Keratinocyte (primary cell): ENCODE data around the gene OLFML2A. TPM values are rescaled to one million over a fixed set of nuclear protein-coding genes. Genes with fewer than 3 reads are reported as not detected.

Experiments
- DNase-seq: peaks from one replicate; pipeline ENCODE4 v3.0.0-alpha.2; 2011; ENCODE audit warnings: low read depth, missing footprints, low spot score
- FAIRE-seq: peaks from 2 replicates; lab custom pipeline; 2011; peaks lifted over from hg19 to GRCh38; lab: Jason Lieb, UNC
- H2AFZ ChIP-seq: 2 replicates; pipeline ENCODE4 v1.6.0; 2012; ENCODE audit warnings: low read length, control low read depth, inconsistent platforms; ENCODE audit not compliant: control insufficient read depth
- H3K27ac ChIP-seq: 2 replicates; pipeline ENCODE4 v1.5.1; 2011; ENCODE audit warnings: low read length; ENCODE audit not compliant: control insufficient read depth, insufficient read depth
- H3K27me3 ChIP-seq: 3 replicates; pipeline ENCODE4 v1.6.0; 2011; ENCODE audit warnings: low read length; ENCODE audit not compliant: control insufficient read depth, insufficient read depth; ENCODE audit errors: extremely low read depth
- H3K36me3 ChIP-seq, 2 experiments: 2 replicates in 1 of 2; 3 replicates in 1 of 2; pipeline ENCODE4 v1.5.1; 2011; ENCODE audit warnings: low read length in 2 of 2, mild to moderate bottlenecking in 1 of 2; ENCODE audit not compliant: control insufficient read depth in 2 of 2, insufficient read depth in 2 of 2; ENCODE audit errors: extremely low read depth in 1 of 2
- H3K4me1 ChIP-seq: 3 replicates; pipeline ENCODE4 v1.5.1; 2011; ENCODE audit warnings: low read length; ENCODE audit not compliant: control insufficient read depth, insufficient read depth; ENCODE audit errors: extremely low read depth
- H3K4me2 ChIP-seq: 3 replicates; pipeline ENCODE4 v1.6.0; 2011; ENCODE audit warnings: low read depth, low read length; ENCODE audit not compliant: control insufficient read depth, insufficient read depth; ENCODE audit errors: extremely low read depth
- H3K4me3 ChIP-seq, 3 experiments: fragments of 200-600 bp in 1 of 3; sonication (generic) in 1 of 3; 2 replicates in 2 of 3; 3 replicates in 1 of 3; pipeline ENCODE4 v1.5.1; 2011 to 2016; ENCODE audit warnings: low read length in 3 of 3, mild to moderate bottlenecking in 3 of 3, control low read depth in 2 of 3, inconsistent platforms in 1 of 3, low read depth in 1 of 3, mixed read lengths in 1 of 3, mixed run types in 1 of 3, moderate library complexity in 1 of 3; ENCODE audit not compliant: control insufficient read depth in 2 of 3, insufficient read depth in 2 of 3; ENCODE audit errors: extremely low read depth in 1 of 3
- H3K79me2 ChIP-seq: 2 replicates; pipeline ENCODE4 v1.6.0; 2012; ENCODE audit warnings: low read length; ENCODE audit not compliant: control insufficient read depth, insufficient read depth
- H3K9ac ChIP-seq: 3 replicates; pipeline ENCODE4 v1.6.0; 2011; ENCODE audit warnings: low read length; ENCODE audit not compliant: control insufficient read depth, insufficient read depth; ENCODE audit errors: extremely low read depth
- H3K9me1 ChIP-seq: 3 replicates; pipeline ENCODE4 v1.6.0; 2011; ENCODE audit warnings: low read length; ENCODE audit not compliant: control insufficient read depth, insufficient read depth; ENCODE audit errors: extremely low read depth
- H3K9me3 ChIP-seq: 2 replicates; pipeline ENCODE4 v1.5.1; 2012; ENCODE audit warnings: low read depth, low read length; ENCODE audit not compliant: control insufficient read depth
- H4K20me1 ChIP-seq: 3 replicates; pipeline ENCODE4 v1.6.0; 2011; ENCODE audit warnings: low read length; ENCODE audit not compliant: control insufficient read depth, insufficient read depth; ENCODE audit errors: extremely low read depth
- CTCF ChIP-seq, 3 experiments: IDR thresholded peaks in 1 of 3; conservative IDR thresholded peaks in 1 of 3; optimal IDR thresholded peaks in 1 of 3; 2 replicates in 2 of 3; 3 replicates in 1 of 3; pipeline versions ENCODE3 to v1.5.1; 2011; ENCODE audit warnings: low read length in 3 of 3, mild to moderate bottlenecking in 3 of 3, moderate library complexity in 2 of 3, control low read depth in 1 of 3, inconsistent platforms in 1 of 3; ENCODE audit not compliant: insufficient read depth in 2 of 3; ENCODE audit errors: extremely low read depth in 1 of 3
- EZH2 ChIP-seq: IDR thresholded peaks from one replicate; pipeline ENCODE4 v1.6.1; 2012; ENCODE audit warnings: inconsistent platforms, mild to moderate bottlenecking, low read length, moderate library complexity
- dilution Hi-C: fragments of 300-500 bp; cut with MboI; formaldehyde crosslinking; loops from one replicate; pipeline ENCODE4 v1.7.0; 2020; ENCODE audit warnings: low sequenced_read_pairs; ENCODE audit not compliant: extremely low pct_ligation_motif_present
- polyA plus RNA-seq, 5 experiments: library from polyadenylated mRNA; depleted of rRNA in 3 of 5; stranded (reverse) in 3 of 5; stranded (forward) in 1 of 5; unstranded in 1 of 5; fragments of >200 nt; gene quantifications; 1 replicate in 1 of 5; 2 replicates in 3 of 5; 3 replicates in 1 of 5; pipeline versions ENCODE4 v1.2.1 to v1.2.3, GENCODE V29; 2011 to 2012; ENCODE audit warnings: missing spikeins in 2 of 5, low read depth in 1 of 5, low replicate concordance in 1 of 5

The OLFML2A gene
- polyA plus RNA-seq, 1 donor (not counting 4 experiments of a cell fraction or from before 2014, with no cell fraction given), result 1.1 TPM

DNA sequence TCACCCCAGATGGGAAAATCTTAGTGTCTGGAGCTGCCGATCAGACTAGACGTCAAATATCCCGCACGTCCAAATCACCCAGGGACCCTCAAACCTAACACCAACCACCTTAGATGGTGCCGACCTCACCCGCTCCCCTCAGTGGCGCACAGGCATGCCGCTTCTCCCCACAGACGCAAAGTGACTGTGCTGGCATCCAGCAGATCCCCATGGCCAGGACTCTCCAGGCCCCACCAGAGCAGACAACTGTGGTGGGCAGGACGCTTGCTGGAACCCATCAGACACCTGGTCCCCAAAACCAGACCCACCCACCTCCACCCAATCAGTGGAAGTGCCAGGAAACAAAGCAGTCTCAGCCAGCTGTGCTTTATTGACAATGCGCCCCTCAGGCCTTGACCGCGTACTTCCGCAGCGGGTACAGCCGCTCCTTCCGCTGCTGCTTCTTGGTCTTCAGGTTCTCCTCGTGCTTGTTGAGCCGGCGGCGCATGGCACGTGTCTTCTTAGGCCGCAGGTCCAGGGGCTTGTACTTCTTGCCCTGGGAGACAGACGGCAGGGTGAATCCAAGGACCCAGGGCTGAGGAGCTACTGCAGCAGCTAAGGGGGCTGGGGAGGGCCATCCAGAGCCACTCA is 80.7 kb downstream of the OLFML2A start:
- no peak for DNase-seq
- Histone ChIP-seq H3K4me1 (peaks cover 27% of the 10 kb centered on the region), H3K4me2 (no peak overlapping the region)

GRCh38 chr9:124858330-124859046 is 81.6 kb downstream of the OLFML2A start:
- Histone ChIP-seq H3K4me1 (peaks cover 28% of the 10 kb centered on the region), H3K9ac (peak overlapping the region; percentile 2), H3K36me3 (peaks cover 34 to 49% of the 10 kb centered on the region in 2 experiments), H3K27ac (no peak overlapping the region), H2AFZ (no peak overlapping the region), H3K9me1 (no peaks in the 10 kb centered on the region), H4K20me1 (peaks cover 51% of the 10 kb centered on the region), H3K79me2 (peaks cover 38% of the 10 kb centered on the region), H3K4me2 (peak overlapping the region; percentile 8), H3K27me3 (no peaks in the 10 kb centered on the region), H3K4me3 (no peak overlapping the region), H3K9me3 (no peaks in the 10 kb centered on the region)
- FAIRE-seq (no peak), DNase-seq (no peak)
- dilution Hi-C loops, result no loop called here
- TF ChIP-seq CTCF (optimal IDR thresholded peaks at IDR 0.05 in 1 of 3, IDR thresholded peaks at IDR 0.05 in 1 of 3, conservative IDR thresholded peaks at IDR 0.05 in 1 of 3; ENCODE audit: extremely low read depth in 1 of 3, insufficient read depth in 2 of 3, low read length in 3 of 3), result no peak
- no peak for TF ChIP-seq EZH2

More for the DNA sequence above, 80.7 kb downstream of the OLFML2A start:
- FAIRE-seq, result no peak
- TF ChIP-seq EZH2 (no peak), CTCF (optimal IDR thresholded peaks at IDR 0.05 in 1 of 3, IDR thresholded peaks at IDR 0.05 in 1 of 3, conservative IDR thresholded peaks at IDR 0.05 in 1 of 3; ENCODE audit: extremely low read depth in 1 of 3, insufficient read depth in 2 of 3, low read length in 3 of 3) (no peak)
- Histone ChIP-seq H3K27me3 (no peaks in the 10 kb centered on the region), H3K9me3 (no peaks in the 10 kb centered on the region), H3K9ac (peak overlapping the region; percentile 2), H3K36me3 (peaks cover 34 to 49% of the 10 kb centered on the region in 2 experiments), H3K4me3 (no peak overlapping the region), H4K20me1 (peaks cover 51% of the 10 kb centered on the region), H3K9me1 (no peaks in the 10 kb centered on the region), H3K79me2 (peaks cover 38% of the 10 kb centered on the region), H2AFZ (no peak overlapping the region), H3K27ac (no peak overlapping the region)
- dilution Hi-C loops, result no loop called here
